HG03442 (cell line): ENCODE results near the gene MLPH.
"Not testable (repeated sequence)": the region's sequence is repeated elsewhere in the genome, so short reads cannot be mapped to it uniquely, and the experiment has no call there.

Experiments
- ATAC-seq: cut with Tn5 transposase; IDR thresholded peaks from one replicate; pipeline ENCODE4 v1.9.1; 2021; ENCODE audit warnings: mild to moderate bottlenecking, moderate library complexity; ENCODE audit not compliant: unreplicated experiment

MLPH gene

DNA sequence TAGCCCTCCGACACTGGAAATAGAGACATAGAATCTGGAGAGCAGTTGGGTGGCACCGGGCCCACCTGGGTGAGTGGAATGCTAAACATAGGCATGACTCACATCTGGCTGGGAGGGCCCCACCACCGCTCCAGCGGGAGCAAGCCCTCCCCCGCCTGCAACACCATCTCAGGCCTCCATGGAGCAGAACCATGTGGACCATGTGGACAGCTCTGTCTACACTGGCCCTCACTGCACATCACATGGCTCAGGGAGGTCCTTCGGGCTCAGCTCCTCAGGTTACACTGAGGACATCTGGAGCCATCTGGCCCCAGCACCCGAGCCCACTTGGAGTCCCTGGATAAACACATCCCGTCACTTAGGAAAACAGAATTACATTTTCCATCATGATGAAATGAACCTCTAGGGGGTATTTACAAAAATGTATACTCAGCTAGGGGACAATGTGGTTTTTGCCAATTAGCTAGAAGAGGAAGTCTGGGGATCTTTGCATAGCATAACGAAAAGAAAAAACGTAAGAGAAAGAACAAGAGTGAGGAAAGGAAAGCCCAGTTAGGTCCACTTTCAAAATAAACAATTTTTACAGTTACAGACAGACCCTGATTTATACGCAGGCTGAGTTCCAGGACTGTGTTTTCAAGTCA, 30.7 kb upstream of the MLPH start:
- no peak for ATAC-seq

DNA sequence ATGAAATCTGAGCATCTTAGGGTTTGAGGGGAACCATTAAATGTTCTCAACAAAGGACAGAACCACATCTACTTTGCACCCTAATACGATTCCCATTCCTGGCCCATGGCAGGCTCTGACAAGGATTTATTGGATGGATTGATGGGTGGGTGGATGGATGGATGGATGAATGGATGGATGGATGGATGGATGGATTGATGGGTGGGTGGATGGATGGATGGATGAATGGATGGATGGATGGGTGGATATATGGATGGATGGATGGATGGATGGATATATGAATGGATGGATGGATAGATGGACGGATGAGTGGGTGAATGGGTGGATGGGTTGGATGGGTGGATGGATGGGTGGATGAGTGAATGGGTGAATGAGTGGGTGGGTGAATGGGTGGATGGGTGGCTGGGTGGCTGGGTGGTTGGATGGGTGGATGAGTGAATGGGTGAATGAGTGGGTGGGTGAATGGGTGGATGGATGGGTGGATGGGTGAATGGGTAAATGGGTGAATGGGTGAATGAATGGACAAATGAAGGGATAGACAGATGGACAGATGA, 29.6 kb upstream of the MLPH start:
- no peak for ATAC-seq

DNA sequence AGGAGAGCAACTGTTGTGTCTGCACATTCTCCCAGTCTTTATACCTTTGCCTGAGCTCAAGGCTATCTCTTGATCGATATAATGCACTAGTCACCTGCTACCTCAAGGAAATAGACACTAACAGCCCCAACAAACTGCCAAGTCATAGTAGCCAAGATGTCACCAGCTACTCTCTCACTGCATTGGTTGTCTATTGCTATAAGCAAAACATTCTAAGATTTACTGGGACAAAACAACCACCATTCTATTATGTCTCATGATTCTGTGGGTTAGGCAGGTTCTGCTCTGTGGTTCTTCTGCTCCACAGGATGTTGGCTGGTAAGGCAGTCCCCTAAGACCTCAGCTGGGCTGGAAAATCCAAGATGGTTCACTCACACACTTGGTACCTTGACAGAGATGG, 28.5 kb upstream of the MLPH start:
- no peak for ATAC-seq

DNA sequence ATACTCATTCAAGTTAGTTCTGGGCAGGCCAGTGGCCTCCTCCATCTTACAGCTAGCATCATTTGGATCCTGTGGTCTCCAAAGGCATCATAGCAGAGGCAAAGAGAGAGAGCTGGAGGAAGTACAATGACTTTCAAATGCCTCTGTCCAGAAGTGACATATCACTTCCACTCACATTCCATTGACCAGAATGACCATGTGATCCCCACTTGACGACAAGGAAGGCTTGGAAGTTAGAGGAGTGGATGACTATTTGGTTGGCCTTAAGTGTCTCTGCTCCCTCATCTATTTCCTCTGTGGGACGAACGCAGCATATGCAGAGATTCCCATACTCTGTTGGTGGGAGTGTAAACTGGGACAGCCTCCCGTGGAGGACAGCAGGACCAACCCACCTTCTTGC, 27.8 kb upstream of the MLPH start:
- no peak for ATAC-seq

DNA sequence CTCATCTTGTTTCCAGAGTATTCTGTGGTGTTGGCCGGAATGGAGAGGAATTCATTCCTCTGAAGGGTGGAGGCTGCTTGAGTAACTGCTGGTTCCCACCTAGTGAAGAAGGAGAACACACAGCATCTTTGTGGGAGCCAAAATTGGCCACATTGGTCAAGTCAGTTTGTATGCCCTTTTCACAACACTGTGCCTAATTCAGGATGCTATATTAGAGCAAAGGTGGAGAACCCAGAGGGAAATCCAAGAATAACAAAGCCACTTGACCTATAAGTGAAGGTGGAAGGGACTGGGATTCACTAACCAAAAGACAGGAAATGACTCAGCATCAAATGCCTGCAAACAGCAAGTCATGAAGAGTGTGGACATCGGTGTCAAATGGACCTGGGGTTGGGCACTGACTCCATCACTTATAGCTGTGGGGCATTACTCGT, 27.3 kb upstream of the MLPH start:
- no peak for ATAC-seq

DNA sequence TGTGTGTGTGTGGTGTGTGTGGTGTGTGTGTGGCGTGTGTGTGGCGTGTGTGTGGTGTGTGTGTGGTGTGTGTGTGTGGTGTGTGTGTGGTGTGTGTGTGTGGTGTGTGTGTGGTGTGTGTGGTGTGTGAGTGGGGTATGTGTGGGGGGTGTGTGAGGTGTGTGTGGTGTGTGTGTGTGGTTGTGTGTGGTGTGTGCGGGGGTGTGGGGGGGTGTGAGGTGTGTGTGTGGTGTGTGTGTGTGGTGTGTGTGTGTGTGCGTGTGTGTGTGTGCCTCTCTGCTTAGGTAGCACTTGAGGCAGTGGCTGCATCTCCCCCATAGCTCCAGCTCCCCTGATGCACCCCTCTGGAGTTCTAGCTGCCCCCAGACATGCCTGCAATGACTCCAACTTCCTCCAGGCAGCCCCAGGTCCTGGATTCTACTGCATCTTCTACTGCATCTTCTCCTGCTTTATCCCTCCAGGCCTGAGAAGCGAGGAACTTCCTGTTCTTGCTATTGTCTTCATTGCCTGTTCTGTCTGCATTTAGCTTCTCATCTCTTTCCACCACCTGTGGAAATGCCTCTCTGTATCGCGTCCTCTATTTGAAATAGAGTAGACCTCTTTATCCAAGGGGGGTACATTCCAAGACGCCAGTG, 22.2 kb upstream of the MLPH start:
- no peak for ATAC-seq

DNA sequence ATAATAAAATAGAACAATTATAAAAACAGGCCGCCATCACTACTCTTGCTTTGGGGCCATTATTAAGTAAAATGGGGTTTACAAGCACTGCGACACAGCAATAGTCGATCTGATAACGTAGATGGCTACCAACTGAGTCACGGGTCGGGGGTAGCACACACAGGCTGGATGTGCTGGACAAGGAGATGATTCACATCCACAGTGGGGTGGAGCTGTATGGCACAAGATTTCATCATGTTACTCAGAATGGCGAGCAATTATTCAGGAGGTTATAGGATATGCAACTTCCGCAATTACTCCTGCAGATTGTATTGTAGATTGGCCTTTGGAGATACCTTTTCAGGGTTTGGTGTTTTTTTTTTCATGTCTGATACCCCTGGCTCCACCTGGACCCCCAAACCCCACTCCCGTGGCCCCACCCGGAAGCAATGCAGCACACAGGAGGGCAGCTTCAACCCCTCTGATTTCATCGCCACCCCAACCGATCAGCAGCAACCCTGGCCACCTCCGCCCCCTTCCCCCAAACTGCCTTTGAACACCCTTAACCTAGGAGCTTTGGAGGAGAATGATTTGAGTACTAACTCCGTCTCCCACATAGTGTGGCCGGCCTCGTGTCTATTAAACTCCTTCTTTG, 21.4 kb upstream of the MLPH start:
- no peak for ATAC-seq

DNA sequence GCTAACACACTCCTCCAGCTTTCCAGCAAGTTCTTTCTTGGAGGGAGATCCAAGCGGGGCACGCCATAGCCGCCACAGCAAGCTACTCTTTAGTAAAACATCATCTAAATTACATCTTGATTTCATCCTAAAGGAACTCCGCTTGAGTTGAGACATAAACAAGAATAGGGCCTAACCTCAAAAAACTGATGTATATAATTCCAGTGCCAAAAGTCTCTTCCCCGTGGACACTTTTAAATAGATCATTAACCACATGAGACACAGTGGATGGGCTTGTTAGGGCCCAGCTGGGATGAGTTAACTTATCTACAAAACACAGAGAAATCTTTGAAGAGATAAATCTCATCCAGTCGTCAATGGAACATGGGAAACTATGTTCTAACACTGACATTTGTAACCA, 20.8 kb upstream of the MLPH start:
- no peak for ATAC-seq

DNA sequence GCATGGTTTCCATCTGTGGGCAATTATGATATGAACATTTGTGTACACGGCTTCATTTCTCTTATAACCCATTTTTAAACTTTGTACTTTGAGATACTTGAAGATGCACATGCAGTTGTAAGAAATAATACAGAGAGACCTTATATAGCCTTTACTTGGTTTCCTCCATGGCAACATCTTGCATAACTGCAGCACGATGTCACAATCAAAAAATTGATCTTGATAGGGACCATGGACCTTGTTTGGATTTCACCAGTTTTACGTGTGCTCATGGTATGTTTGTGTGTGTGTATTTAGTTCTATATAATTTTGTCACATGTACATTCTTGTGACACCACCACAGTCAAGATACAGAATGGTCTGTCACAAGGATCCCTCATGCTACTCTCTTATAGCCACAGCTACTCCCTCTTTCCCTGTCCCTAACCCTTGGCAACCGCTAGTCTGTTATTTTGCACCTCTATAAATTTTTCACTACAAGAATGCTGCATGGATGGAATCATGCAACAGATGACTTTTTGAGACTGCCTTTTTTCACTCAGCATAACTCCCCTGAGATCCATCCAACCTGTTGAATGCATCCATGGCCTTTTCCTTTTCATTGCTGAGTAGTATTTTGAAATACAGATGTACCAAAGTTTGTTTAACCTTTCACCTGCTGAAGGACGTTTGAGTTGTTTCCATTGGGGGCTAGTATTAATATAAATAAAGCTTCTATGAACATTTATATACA, 19.4 kb upstream of the MLPH start:
- no peak for ATAC-seq

DNA sequence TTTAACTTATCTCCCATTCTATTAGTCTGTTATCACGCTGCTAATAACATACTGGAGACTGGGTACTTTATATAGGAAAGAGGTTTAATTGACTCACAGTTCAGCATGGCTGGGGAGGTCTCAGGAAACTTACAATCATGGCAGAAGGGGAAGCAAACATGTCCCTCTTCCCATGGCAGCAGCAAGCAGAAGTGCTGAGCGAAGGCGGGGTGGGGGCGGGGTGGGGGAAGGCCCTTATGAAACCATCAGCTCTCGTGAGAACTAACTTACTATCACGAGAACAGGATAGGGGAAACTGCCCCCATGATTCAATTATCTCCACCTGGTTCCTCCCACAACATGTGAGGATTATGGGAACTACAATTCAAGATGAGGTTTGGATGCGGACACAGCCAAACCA, 17.6 kb upstream of the MLPH start:
- ATAC-seq = not testable (repeated sequence)

DNA sequence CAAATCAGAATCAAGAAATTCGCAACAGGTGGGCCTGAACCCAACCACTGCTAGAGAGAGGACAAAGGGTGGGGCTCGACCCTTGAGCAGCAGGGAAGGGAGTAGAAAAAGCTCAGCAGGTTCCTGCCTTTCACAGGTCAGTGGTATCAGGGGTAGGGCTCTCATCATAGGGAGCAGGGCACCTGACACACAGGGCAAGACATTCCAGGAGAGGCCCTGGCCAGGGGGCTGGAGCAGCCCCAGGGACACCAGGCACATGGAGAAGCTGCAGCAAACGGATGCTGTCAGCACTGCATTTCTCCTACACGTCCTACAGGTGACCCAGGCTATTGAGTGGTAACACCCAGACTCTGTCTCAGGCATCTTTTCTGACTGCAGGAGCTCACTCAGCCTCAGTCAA, 17.2 kb upstream of the MLPH start:
- ATAC-seq = no peak

DNA sequence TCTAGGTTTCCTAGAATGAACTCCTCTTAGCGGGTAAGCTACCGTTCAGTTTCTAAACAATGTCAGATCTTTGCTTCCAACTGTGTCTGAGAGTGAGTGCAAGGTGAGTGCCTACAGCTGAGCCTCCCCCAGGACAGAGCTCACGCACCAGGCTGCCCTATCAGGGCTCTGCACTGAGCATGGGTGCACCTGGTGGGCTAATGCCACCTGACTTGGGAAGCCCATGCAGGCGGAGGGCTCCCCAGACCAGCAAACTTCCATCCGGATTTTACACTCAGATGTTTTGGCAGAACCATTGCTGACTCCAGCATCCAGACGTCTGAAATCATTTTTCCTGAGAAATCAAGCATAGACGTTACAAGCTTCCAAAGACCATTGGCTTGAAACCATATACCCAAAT, 16.1 kb upstream of the MLPH start:
- ATAC-seq = no peak

DNA sequence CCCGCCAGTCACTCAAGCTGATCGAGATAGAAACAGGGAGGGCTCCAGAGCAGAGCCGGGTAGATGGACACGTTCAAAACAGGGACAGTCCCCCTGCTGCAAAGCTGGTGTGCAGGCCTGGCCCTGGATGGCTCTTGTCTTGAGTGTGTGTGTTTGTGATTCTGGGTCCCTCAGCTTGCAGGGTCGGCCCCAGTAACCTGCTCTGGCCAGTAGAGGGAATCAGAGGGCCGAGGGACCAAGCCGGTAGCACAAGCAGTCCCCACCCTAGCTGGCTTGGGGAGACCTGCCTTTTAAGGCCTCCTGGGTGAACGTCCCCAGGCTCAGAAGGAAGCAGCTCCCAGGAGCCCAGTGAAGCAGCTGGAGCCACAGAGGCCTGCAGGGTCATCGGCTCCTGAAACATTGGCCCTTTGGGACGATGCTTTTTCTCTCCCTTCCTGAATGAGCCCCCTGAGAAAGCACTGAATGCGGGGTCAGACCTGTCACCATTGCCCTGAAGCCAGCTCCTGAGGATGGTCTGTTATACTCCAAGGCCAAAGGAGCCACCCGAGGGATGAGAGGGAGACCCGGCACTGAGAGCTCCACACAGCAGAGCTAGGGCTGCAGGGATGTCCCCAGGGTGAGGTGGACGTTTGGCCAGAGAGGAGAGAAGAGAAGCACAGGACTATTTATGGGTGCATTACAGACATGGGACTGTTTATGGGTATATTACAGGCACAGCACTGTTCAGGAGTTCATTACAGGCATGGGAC, 15.4 kb upstream of the MLPH start:
- no peak for ATAC-seq

DNA sequence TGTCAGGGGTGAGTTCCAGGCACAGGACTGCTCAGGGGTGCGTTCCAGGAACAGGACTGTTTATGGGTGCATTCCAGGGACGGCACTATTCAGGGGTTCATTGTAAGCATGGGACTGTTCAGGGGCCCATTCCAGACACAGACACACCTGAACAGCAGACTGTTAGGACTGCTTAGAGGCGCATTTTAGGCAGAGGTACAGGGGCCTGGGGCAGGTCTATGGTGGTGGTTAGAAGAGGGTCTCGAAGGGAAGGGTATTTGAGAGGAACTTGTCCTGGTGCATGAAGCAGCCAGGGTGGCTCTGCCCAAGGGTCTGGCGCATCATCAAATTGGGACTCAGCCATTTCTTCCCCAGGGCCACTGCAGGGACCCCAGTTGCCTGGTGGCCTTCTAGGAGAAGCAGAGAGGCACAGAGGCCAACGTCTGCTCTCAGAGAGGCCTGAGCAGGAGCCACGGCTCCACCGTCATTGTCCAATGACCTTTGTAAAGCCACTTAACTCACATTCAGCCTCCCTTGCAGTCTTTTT, 14.8 kb upstream of the MLPH start:
- ATAC-seq = no peak

DNA sequence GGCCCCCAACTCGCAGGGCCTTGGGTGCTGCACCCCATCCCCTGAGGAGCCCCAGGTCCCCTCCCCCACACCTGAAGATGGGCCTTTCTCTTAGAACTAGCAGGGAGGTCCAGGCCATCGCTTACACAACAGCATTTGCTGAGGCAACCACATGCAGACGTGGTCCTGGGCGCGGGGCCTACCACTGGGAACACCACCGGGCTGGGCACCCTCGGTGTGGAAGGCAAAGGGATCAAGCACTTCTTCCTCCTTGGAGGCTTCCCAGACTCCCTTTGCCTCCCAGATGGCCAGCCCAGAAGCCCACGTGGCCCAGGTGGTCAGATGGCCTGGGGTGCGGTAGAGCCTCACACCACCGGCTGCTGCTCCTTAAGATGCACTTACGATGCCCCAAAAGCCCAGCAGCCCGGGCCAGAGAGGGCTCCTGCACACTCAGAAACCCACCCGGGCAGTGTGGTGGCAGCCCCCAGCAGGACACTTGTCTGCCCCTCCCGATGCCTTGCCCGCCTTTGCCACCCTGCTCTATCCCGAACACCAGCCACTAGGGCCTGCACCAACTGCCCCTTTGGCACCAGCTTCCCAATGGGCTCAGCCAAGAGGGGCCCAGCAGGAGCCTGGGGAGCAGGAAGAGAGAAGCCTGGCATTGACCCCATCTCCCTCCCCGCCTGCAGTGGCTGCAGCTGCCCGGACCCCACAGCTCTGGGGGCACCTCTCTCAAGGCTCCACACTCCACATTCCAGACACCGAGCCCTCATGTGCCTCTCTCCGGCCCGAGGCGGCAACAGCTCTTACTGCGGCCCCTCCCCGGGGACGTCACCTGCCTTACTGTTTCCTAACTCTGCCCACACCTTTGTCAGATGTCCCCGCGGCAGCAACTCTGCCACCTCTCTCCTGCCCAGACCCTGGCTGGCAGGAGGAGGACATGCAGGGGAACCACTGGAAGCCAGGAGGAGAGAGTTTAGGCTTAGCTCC, 13.9 kb upstream of the MLPH start:
- no peak for ATAC-seq

DNA sequence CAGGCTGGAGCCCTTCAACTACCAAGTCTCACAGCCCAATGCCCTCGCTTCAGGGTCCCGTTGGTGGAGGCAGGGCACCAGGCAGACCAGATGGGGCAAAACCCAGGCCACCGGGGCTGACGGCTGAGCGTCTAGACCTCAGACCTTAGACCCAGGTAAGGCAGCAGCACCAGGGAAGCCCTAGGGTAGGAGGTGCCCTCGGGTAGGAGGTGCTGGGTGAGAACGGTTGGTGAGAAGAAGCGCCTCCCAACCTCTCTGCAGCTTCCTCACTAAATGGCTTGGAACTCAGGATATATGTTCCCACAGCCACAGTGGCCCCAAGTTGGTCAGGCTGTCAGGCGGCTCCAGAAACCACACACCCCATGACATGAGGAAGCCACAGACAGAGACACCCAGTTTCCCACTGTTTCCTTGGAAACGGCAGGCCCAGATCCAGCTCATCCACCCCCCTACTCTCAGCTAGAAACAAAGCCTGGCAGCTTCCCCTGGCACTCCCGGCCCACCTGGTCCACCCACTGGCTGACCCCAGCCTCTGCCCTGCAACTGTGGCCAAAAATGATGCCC, 13.1 kb upstream of the MLPH start:
- ATAC-seq = no peak

DNA sequence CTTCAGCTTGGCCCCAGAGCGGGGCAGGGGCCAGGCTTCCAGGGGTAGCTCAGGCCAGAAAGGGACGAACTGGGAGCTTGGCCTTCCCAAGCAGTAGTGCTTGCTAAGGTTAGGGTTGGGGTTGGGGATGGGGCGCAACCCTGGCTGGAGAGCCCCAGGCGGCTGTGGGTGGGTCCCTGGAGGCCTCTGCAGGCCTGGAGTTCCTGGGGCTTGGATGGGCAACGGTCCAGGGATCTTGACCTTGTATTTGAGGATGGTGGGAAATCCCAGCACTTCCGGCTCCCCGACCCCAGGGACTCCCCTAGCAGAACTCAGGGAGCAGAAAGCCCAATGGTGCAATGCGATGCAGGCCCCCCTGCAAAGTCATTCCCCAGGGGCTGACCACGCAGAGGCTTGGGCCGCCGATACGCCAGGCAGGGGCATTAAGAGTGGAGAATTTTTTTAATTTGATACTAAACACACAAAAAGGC, 12.6 kb upstream of the MLPH start:
- no peak for ATAC-seq

DNA sequence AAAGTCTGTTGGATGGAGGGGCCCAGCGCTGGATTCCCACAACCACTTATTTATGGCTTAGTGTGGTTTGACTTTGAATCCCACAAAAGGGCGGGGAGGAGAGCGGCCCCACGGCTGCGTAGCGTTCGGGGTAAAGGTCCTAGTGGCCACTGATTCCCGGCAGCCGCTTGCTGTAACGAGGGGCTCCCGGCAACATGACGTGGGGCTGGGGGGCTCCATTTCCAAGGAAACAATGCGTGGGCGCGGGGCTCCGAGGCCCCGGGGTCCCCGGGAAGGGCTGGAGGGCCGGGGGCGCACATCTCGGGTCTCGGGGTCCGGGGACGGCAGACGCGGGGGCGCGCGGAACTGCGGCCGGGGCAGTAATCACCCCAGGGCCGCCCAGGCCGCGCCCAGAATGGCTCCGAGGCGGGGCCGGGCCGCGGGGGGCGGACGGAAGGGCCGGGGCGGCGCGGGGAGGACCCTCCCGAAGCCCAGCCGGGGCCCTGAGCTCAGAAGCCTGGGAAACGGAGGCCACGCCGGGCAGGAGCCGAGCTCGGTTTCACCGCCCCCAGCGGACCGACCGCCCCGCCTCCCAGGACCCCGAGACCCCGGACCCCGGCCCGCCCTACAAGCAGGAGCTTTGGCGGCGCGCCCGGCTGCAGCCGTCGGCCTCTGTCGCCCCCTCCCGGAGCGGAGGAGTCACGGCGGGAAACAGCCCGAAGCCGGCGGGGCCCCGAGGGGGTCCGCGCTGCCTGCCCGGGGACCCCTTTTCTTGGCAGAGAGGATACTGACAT, 11.9 kb upstream of the MLPH start:
- peak; percentile 73 for ATAC-seq
